Brain microvascular endothelial cell (primary cell): ENCODE measurements around the gene BICDL1.
"Not testable (repeated sequence)": the region's sequence is repeated elsewhere in the genome, so short reads cannot be mapped to it uniquely, and the experiment has no call there.

Source experiments
- DNase-seq: peaks from one replicate; pipeline ENCODE4 v3.0.0-alpha.2; 2020
- H3K27ac ChIP-seq: fragments of 250-450 bp; sonication (Bioruptor Pico); 2 replicates; pipeline ENCODE4 v1.5.1; 2020; ENCODE audit warnings: mild to moderate bottlenecking, moderate library complexity
- H3K27me3 ChIP-seq: fragments of 250-450 bp; sonication (Bioruptor Pico); replicated peaks from 2 replicates; pipeline ENCODE4 v1.5.1; 2020; ENCODE audit warnings: mild to moderate bottlenecking
- H3K36me3 ChIP-seq: fragments of 250-450 bp; sonication (Bioruptor Pico); replicated peaks from 2 replicates; pipeline ENCODE4 v1.5.1; 2020; ENCODE audit warnings: mild to moderate bottlenecking
- H3K4me3 ChIP-seq: 2 replicates; pipeline ENCODE4 v1.5.1; 2011; ENCODE audit warnings: low read depth, mild to moderate bottlenecking, control low read depth, low read length, moderate library complexity
- CTCF ChIP-seq: IDR thresholded peaks from 2 replicates; pipeline ENCODE4 v1.5.1; 2011; ENCODE audit warnings: low read depth, mild to moderate bottlenecking, moderate library complexity, low read length, control low read depth, inconsistent platforms; ENCODE audit errors: missing control alignments
- in situ Hi-C: cut with HindIII; loops from 2 replicates; pipeline ENCODE4 v1.10.0; 2017; ENCODE audit warnings: low sequenced_read_pairs, low pct_ligation_motif_present

BICDL1 gene

GRCh38 chr12:120007272-120007671 lies 18.2 kb downstream of the BICDL1 start:
- no peaks in the 10 kb centered on the region for H3K27me3 ChIP-seq

GRCh38 chr12:120010661-120011230 lies 21.7 kb downstream of the BICDL1 start:
- H3K36me3 ChIP-seq, result no peaks in the 10 kb centered on the region
- H3K27ac ChIP-seq, result no peak overlapping the region
- no peak for TF ChIP-seq CTCF
- H3K4me3 ChIP-seq, result no peak overlapping the region
- in situ Hi-C loops, result no loop called here
- DNase-seq, result no peak
- H3K27me3 ChIP-seq, result no peaks in the 10 kb centered on the region

More at GRCh38 chr12:120007272-120007671, 18.2 kb downstream of the BICDL1 start:
- Histone ChIP-seq H3K27ac (no peak overlapping the region), H3K36me3 (no peaks in the 10 kb centered on the region), H3K4me3 (no peak overlapping the region)
- no peak for TF ChIP-seq CTCF
- no peak for DNase-seq
- in situ Hi-C loops, result no loop called here

GRCh38 chr12:120012067-120012621 lies 23.1 kb downstream of the BICDL1 start:
- no peaks in the 10 kb centered on the region for H3K27me3 ChIP-seq
- in situ Hi-C loops, result no loop called here
- H3K36me3 ChIP-seq, result no peaks in the 10 kb centered on the region
- no peak overlapping the region for H3K27ac ChIP-seq
- DNase-seq, result peak; percentile 12
- no peak overlapping the region for H3K4me3 ChIP-seq
- TF ChIP-seq CTCF, result no peak

- H3K4me3 ChIP-seq, result no peak overlapping the region
- TF ChIP-seq CTCF, result no peak
- in situ Hi-C loops, result no loop called here
- no peak overlapping the region for H3K27ac ChIP-seq
- no peaks in the 10 kb centered on the region for H3K27me3 ChIP-seq
- DNase-seq, result no peak
- no peaks in the 10 kb centered on the region for H3K36me3 ChIP-seq
These were observed 24.8 kb downstream of the BICDL1 start for GRCh38 chr12:120013659-120014380.

- H3K36me3 ChIP-seq, H3K4me3 ChIP-seq, in situ Hi-C loops, H3K27me3 ChIP-seq, DNase-seq, H3K27ac ChIP-seq: not testable (repeated sequence)
These were observed 25.3 kb downstream of the BICDL1 start for GRCh38 chr12:120014381-120014735.

GRCh38 chr12:120015313-120015712 lies 26.3 kb downstream of the BICDL1 start:
- H3K27ac ChIP-seq, result no peak overlapping the region
- H3K36me3 ChIP-seq, result no peaks in the 10 kb centered on the region
- DNase-seq, result no peak
- H3K4me3 ChIP-seq, result no peak overlapping the region
- H3K27me3 ChIP-seq, result no peaks in the 10 kb centered on the region
- no peak for TF ChIP-seq CTCF
- in situ Hi-C loops, result no loop called here

GRCh38 chr12:120016199-120016598 lies 27.2 kb downstream of the BICDL1 start:
- H3K27me3 ChIP-seq, H3K4me3 ChIP-seq, H3K27ac ChIP-seq, in situ Hi-C loops, H3K36me3 ChIP-seq, DNase-seq: not testable (repeated sequence)
